Tibial artery (tissue), 4 donors: Measurements from ENCODE around the gene GNB1.

ENCODE experiments used
- DNase-seq, 2 donors: peaks; one replicate each; pipeline ENCODE4 v3.0.0-alpha.2; 2019
- H3K27ac ChIP-seq, 2 donors: fragments of 200-600 bp; sonication (generic) in 1 of 2; 1 replicate in 1 of 2; 2 replicates in 1 of 2; pipeline ENCODE4 v1.5.1; 2018 to 2019; ENCODE audit warnings: mild to moderate bottlenecking in 1 of 2
- H3K27me3 ChIP-seq, 2 donors: fragments of 200-600 bp; sonication (generic) in 1 of 2; one replicate each; pipeline versions ENCODE4 v1.5.1 to v1.6.0; 2016 to 2019
- H3K36me3 ChIP-seq, 3 donors: fragments of 200-600 bp; sonication (generic) in 2 of 3; one replicate each; pipeline ENCODE4 v1.5.1; 2016 to 2019; ENCODE audit warnings: mild to moderate bottlenecking in 2 of 3
- H3K4me1 ChIP-seq, 4 donors: fragments of 200-600 bp; sonication (generic) in 2 of 4; 1 replicate in 3 of 4; 2 replicates in 1 of 4; pipeline ENCODE4 v1.5.1; 2016 to 2019
- H3K4me3 ChIP-seq, 2 donors: fragments of 200-600 bp; sonication (generic) in 1 of 2; 1 replicate in 1 of 2; 2 replicates in 1 of 2; pipeline ENCODE4 v1.5.1; 2018 to 2019; ENCODE audit warnings: mild to moderate bottlenecking in 2 of 2
- H3K9me3 ChIP-seq, 3 donors: fragments of 200-600 bp; sonication (generic) in 1 of 3; one replicate each; pipeline ENCODE4 v1.5.1; 2016 to 2019
- CTCF ChIP-seq, 2 experiments: fragments of 200-600 bp in 1 of 2; fragments of 450-650 bp in 1 of 2; IDR thresholded peaks; one replicate each; pipeline ENCODE4 v1.5.1; 2017 to 2019; ENCODE audit warnings: antibody characterized with exemption in 2 of 2, mild to moderate bottlenecking in 1 of 2, moderate library complexity in 1 of 2
- intact Hi-C: fragments of 100-400 bp; cut with DNase I; formaldehyde crosslinking; loops from one replicate; pipeline ENCODE4 v1.15.0; 2023; ENCODE audit warnings: low total_unique reads

Gene GNB1

GRCh38 chr1:1928231-1929101, 37.6 kb upstream of the GNB1 start:
- no peak for TF ChIP-seq CTCF (IDR thresholded peaks at IDR 0.05)
- no peaks in the 10 kb centered on the region for H3K36me3 ChIP-seq
- no peak overlapping the region for H3K4me3 ChIP-seq
- DNase-seq = peak in 1 of 2 donors; percentile 13
- intact Hi-C loops = no loop called here
- no peaks in the 10 kb centered on the region for H3K4me1 ChIP-seq
- no peak overlapping the region for H3K27ac ChIP-seq
- peaks cover 0 to 17% of the 10 kb centered on the region in 2 donors for H3K27me3 ChIP-seq
- no peaks in the 10 kb centered on the region for H3K9me3 ChIP-seq

GRCh38 chr1:1927751-1928150, 36.9 kb upstream of the GNB1 start:
- Histone ChIP-seq H3K27ac (no peak overlapping the region), H3K36me3 (no peaks in the 10 kb centered on the region), H3K4me3 (no peak overlapping the region), H3K9me3 (no peaks in the 10 kb centered on the region), H3K27me3 (peaks cover 0 to 17% of the 10 kb centered on the region in 2 donors), H3K4me1 (no peaks in the 10 kb centered on the region)
- peak in 1 of 2 donors; percentile 12 for DNase-seq
- no peak for TF ChIP-seq CTCF (IDR thresholded peaks at IDR 0.05)
- intact Hi-C loops = no loop called here

GRCh38 chr1:1926886-1927660, 36.2 kb upstream of the GNB1 start:
- Histone ChIP-seq H3K4me3 (no peak overlapping the region), H3K9me3 (no peaks in the 10 kb centered on the region), H3K27me3 (peaks cover 0 to 17% of the 10 kb centered on the region in 2 donors), H3K36me3 (no peaks in the 10 kb centered on the region), H3K27ac (no peak overlapping the region), H3K4me1 (no peaks in the 10 kb centered on the region)
- intact Hi-C loops = no loop called here
- no peak for TF ChIP-seq CTCF (IDR thresholded peaks at IDR 0.05)
- no peak for DNase-seq

- no peak for DNase-seq
- intact Hi-C loops = no loop called here
- no peaks in the 10 kb centered on the region for H3K9me3 ChIP-seq
- H3K27me3 ChIP-seq = peaks cover 0 to 17% of the 10 kb centered on the region in 2 donors
- H3K4me3 ChIP-seq = no peak overlapping the region
- no peak overlapping the region for H3K27ac ChIP-seq
- TF ChIP-seq CTCF (IDR thresholded peaks at IDR 0.05) = no peak
- H3K36me3 ChIP-seq = no peaks in the 10 kb centered on the region
- no peaks in the 10 kb centered on the region for H3K4me1 ChIP-seq
Observed at GRCh38 chr1:1926346-1926811, 35.5 kb upstream of the GNB1 start.

GRCh38 chr1:1925437-1926345, 34.8 kb upstream of the GNB1 start:
- no peak for TF ChIP-seq CTCF (IDR thresholded peaks at IDR 0.05)
- DNase-seq = no peak
- H3K9me3 ChIP-seq = no peaks in the 10 kb centered on the region
- no peak overlapping the region for H3K27ac ChIP-seq
- intact Hi-C loops = no loop called here
- H3K36me3 ChIP-seq = no peaks in the 10 kb centered on the region
- H3K27me3 ChIP-seq = peaks cover 0 to 17% of the 10 kb centered on the region in 2 donors
- H3K4me3 ChIP-seq = no peak overlapping the region
- H3K4me1 ChIP-seq = no peaks in the 10 kb centered on the region
